GM23338 (cell line): ENCODE measurements around the gene NUCB1. TPM values are rescaled to one million over a fixed set of nuclear protein-coding genes. Genes with fewer than 3 reads are reported as not detected.

Experiments
- ATAC-seq: fragments of 200-7000 bp; cut with Tn5 transposase; 3 replicates; pipeline ENCODE4 v1.9.1; 2020
- DNase-seq: peaks from one replicate; pipeline ENCODE4 v3.0.0-alpha.2; 2015; ENCODE audit warnings: low spot score
- H2AFZ ChIP-seq: fragments of 200-600 bp; sonication (generic); 2 replicates; pipeline ENCODE4 v1.8.0; 2016; ENCODE audit warnings: antibody characterized with exemption, mild to moderate bottlenecking, moderate library complexity
- H3F3A ChIP-seq: fragments of 200-600 bp; sonication (generic); replicated peaks from 2 replicates; pipeline ENCODE4 v1.8.0; 2017; ENCODE audit warnings: antibody characterized with exemption, mixed run types, low read depth
- H3K27ac ChIP-seq: fragments of 200-600 bp; sonication (generic); 2 replicates; pipeline ENCODE4 v1.6.1; 2016; ENCODE audit warnings: low read depth
- H3K27me3 ChIP-seq: fragments of 200-600 bp; sonication (generic); 2 replicates; pipeline ENCODE4 v1.8.0; 2016; ENCODE audit warnings: mild to moderate bottlenecking, mixed run types, moderate library complexity; ENCODE audit not compliant: insufficient read depth
- H3K36me3 ChIP-seq: fragments of 200-600 bp; sonication (generic); 2 replicates; pipeline ENCODE4 v1.8.0; 2016; ENCODE audit warnings: mild to moderate bottlenecking; ENCODE audit not compliant: insufficient read depth
- H3K4me1 ChIP-seq: fragments of 200-600 bp; sonication (generic); 2 replicates; pipeline ENCODE4 v1.8.0; 2016; ENCODE audit warnings: mild to moderate bottlenecking, moderate library complexity; ENCODE audit not compliant: insufficient read depth
- H3K4me2 ChIP-seq: fragments of 200-600 bp; sonication (generic); 2 replicates; pipeline ENCODE4 v1.7.1; 2017; ENCODE audit warnings: mixed run types
- H3K4me3 ChIP-seq: fragments of 200-600 bp; sonication (generic); 2 replicates; pipeline ENCODE4 v1.6.1; 2016; ENCODE audit warnings: mixed run types
- H3K79me2 ChIP-seq: fragments of 200-600 bp; sonication (generic); replicated peaks from 2 replicates; pipeline ENCODE4 v1.8.0; 2017; ENCODE audit warnings: mild to moderate bottlenecking; ENCODE audit not compliant: insufficient read depth
- H3K9me2 ChIP-seq: fragments of 200-600 bp; sonication (generic); 2 replicates; pipeline ENCODE4 v1.8.0; 2017; ENCODE audit not compliant: insufficient read depth
- H4K20me1 ChIP-seq: fragments of 200-600 bp; sonication (generic); replicated peaks from 2 replicates; pipeline ENCODE4 v1.8.0; 2017; ENCODE audit warnings: mild to moderate bottlenecking; ENCODE audit not compliant: insufficient read depth
- H3K27ac Mint-ChIP-seq: 2 replicates; pipeline ENCODE4 v1.8.0; 2020; ENCODE audit warnings: inconsistent platforms, mild to moderate bottlenecking, moderate library complexity, mixed read lengths
- H3K27me3 Mint-ChIP-seq: 3 replicates; pipeline ENCODE4 v1.8.0; 2022; ENCODE audit warnings: low read depth, mild to moderate bottlenecking, moderate library complexity, mixed read lengths, inconsistent platforms; ENCODE audit not compliant: insufficient read depth, poor library complexity
- H3K36me3 Mint-ChIP-seq: 3 replicates; pipeline ENCODE4 v1.8.0; 2021; ENCODE audit warnings: low read depth, mild to moderate bottlenecking, inconsistent platforms, moderate library complexity, mixed read lengths
- H3K4me1 Mint-ChIP-seq: 3 replicates; pipeline ENCODE4 v1.8.0; 2020; ENCODE audit warnings: mild to moderate bottlenecking, inconsistent platforms, mixed read lengths
- H3K4me3 Mint-ChIP-seq: 3 replicates; pipeline ENCODE4 v1.8.0; 2021; ENCODE audit warnings: moderate library complexity, mild to moderate bottlenecking, inconsistent platforms, mixed read lengths
- H3K9me3 Mint-ChIP-seq: 3 replicates; pipeline ENCODE4 v1.8.0; 2020; ENCODE audit warnings: moderate library complexity, mild to moderate bottlenecking, inconsistent platforms, mixed read lengths
- CREB1 ChIP-seq: fragments of 250-450 bp; sonication (Bioruptor Pico); IDR thresholded peaks from 2 replicates; pipeline ENCODE4 v1.5.0; 2020; ENCODE audit warnings: low read depth, mild to moderate bottlenecking, moderate library complexity
- CTCF ChIP-seq, 2 experiments: fragments of 200-600 bp in 1 of 2; sonication (generic) in 1 of 2; conservative IDR thresholded peaks; 2 replicates each; pipeline versions ENCODE4 v1.5.1 to v1.6.1; 2016 to 2017; ENCODE audit warnings: antibody characterized with exemption in 2 of 2, low read depth in 2 of 2, mild to moderate bottlenecking in 2 of 2, moderate library complexity in 1 of 2
- ETS1 ChIP-seq: IDR thresholded peaks from 2 replicates; pipeline ENCODE4 v1.6.1; 2016; ENCODE audit warnings: antibody characterized with exemption
- EZH2 ChIP-seq: fragments of 200-600 bp; sonication (generic); IDR thresholded peaks from one replicate; pipeline ENCODE4 v1.8.0; 2017; ENCODE audit warnings: antibody characterized with exemption, mild to moderate bottlenecking, low read depth; ENCODE audit not compliant: unreplicated experiment
- EZH2phosphoT487 ChIP-seq: fragments of 200-600 bp; sonication (generic); IDR thresholded peaks from one replicate; pipeline ENCODE4 v1.8.1; 2018; ENCODE audit warnings: antibody characterized with exemption; ENCODE audit not compliant: unreplicated experiment
- JUNB ChIP-seq: IDR thresholded peaks from one replicate; pipeline ENCODE4 v1.6.1; 2016; ENCODE audit warnings: antibody characterized with exemption; ENCODE audit not compliant: unreplicated experiment
- NANOG ChIP-seq: IDR thresholded peaks from 2 replicates; pipeline ENCODE4 v1.6.1; 2016; ENCODE audit warnings: antibody characterized with exemption, borderline replicate concordance
- POLR2AphosphoS5 ChIP-seq: IDR thresholded peaks from 2 replicates; pipeline ENCODE4 v1.6.1; 2016; ENCODE audit warnings: antibody characterized with exemption, low read depth
- STAT1 ChIP-seq: IDR thresholded peaks from one replicate; pipeline ENCODE4 v1.6.1; 2016; ENCODE audit warnings: antibody characterized with exemption; ENCODE audit not compliant: unreplicated experiment
- ZNF331 ChIP-seq: fragments of 250-450 bp; sonication (Bioruptor Pico); IDR thresholded peaks from 2 replicates; pipeline ENCODE4 v1.5.0; 2020; ENCODE audit warnings: low read depth, mild to moderate bottlenecking, moderate library complexity
- polyA plus RNA-seq: library from polyadenylated mRNA; unstranded; fragments of >200 nt; fragmentation: Nextera tagmentation; extraction: Ambion mirVana; gene quantifications from 2 replicates; pipeline ENCODE4 v1.2.1, GENCODE V29; 2016
- total RNA-seq: library from RNA; depleted of rRNA; stranded (reverse); fragments of >200 nt; shearing (Covaris generic); gene quantifications from 2 replicates; pipeline ENCODE4 v1.2.3, GENCODE V29; 2014

Gene NUCB1
- total and polyA plus RNA-seq, 2 experiments from 2014 or later, result 57.1 to 163 TPM

GRCh38 chr19:48963371-48964204 lies 63.5 kb downstream of the NUCB1 start:
- peak; percentile 58; the same call in 1 of the 2 replicates for TF ChIP-seq POLR2AphosphoS5
- TF ChIP-seq STAT1, result no peak
- TF ChIP-seq ETS1, result peak; percentile 47
- no peak for TF ChIP-seq JUNB
- TF ChIP-seq CREB1 (CRISPR knock-in tag), result peak; percentile 66
- TF ChIP-seq EZH2, result no peak
- TF ChIP-seq ZNF331 (CRISPR knock-in tag), result no peak
- no peak for TF ChIP-seq EZH2phosphoT487
- Histone ChIP-seq H3K79me2 (peaks cover 24% of the 10 kb centered on the region), H3F3A (peaks cover 58% of the 10 kb centered on the region), H3K4me3 (peak overlapping the region; percentile 100), H3K4me2 (peak overlapping the region; percentile 97), H3K9me2 (no peaks in the 10 kb centered on the region), H3K27ac (peak overlapping the region; percentile 99), H3K4me1 (peaks cover 18% of the 10 kb centered on the region), H3K36me3 (peaks cover 13% of the 10 kb centered on the region), H3K27me3 (no peaks in the 10 kb centered on the region), H4K20me1 (peaks cover 6% of the 10 kb centered on the region), H2AFZ (no peak overlapping the region)
- peak; percentile 52 for ATAC-seq
- H3K4me3 Mint-ChIP-seq, result peak overlapping the region; percentile 95
- DNase-seq, result peak; percentile 89
- H3K36me3 Mint-ChIP-seq, result peaks cover 52% of the 10 kb centered on the region
- H3K27ac Mint-ChIP-seq, result peak overlapping the region; percentile 97
- H3K4me1 Mint-ChIP-seq, result peaks cover 38% of the 10 kb centered on the region
- peaks cover 58% of the 10 kb centered on the region for H3K27me3 Mint-ChIP-seq
- peaks cover 16% of the 10 kb centered on the region for H3K9me3 Mint-ChIP-seq

DNA sequence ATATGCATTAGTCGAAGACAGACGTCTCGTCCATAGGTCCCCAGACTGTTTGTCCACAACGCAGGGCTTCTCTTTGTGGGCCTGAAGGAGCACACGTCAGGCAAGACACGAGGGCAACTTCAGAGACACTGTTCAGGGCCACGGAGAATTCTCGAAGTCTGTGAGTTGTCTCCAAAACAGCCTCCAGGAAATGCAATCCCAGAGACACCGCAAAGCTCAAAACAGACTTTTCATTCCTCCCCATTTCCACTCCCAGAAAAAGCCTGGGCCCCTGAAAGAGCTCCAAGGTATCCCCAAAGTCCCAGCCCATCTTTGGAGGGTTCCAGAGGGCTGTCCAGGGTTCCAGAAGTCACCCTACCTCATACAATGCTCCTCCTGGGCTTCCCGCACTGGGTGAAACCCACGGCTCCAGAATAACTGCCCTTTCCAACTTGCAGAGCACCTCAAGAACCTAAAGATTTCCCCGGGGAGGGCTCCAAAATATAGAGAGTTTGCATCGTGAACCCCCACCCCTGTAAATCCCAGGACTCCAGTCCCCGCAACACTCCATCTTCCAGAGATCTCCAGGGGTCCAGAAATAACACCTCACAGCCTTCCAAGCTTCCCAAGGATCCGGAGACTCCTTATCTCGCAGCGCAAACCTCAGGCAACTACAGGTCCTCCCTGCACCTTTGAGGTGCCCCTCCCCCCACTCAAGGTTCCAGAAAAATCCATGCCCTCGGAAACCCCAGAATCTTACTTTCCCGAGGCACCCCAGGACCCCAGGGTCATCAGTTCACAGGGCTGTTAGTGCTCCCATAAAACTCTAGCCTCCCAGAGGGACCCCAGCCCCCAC lies 64.3 kb downstream of the NUCB1 start:
- Histone ChIP-seq H2AFZ (no peak overlapping the region), H3K9me2 (no peaks in the 10 kb centered on the region), H3K36me3 (peaks cover 13% of the 10 kb centered on the region), H3K4me2 (peak overlapping the region; percentile 97), H4K20me1 (peaks cover 6% of the 10 kb centered on the region), H3K79me2 (peaks cover 24% of the 10 kb centered on the region), H3K4me1 (peaks cover 18% of the 10 kb centered on the region), H3F3A (peaks cover 56% of the 10 kb centered on the region), H3K4me3 (peak overlapping the region; percentile 100), H3K27ac (peak overlapping the region; percentile 99), H3K27me3 (no peaks in the 10 kb centered on the region)
- Mint-ChIP-seq H3K27me3 (peaks cover 62% of the 10 kb centered on the region), H3K27ac (peak overlapping the region; percentile 97), H3K4me3 (peak overlapping the region; percentile 95), H3K4me1 (peaks cover 38% of the 10 kb centered on the region), H3K9me3 (peaks cover 16% of the 10 kb centered on the region), H3K36me3 (peaks cover 52% of the 10 kb centered on the region)
- DNase-seq, result peak; percentile 82
- no peak for TF ChIP-seq CTCF (conservative IDR thresholded peaks at IDR 0.05; ENCODE audit: low read depth in 2 of 2)
- TF ChIP-seq NANOG, result no peak
- TF ChIP-seq CREB1 (CRISPR knock-in tag), result no peak
- TF ChIP-seq POLR2AphosphoS5, result no peak
- peak; percentile 7 for ATAC-seq
